NCI-H2196 (cell line): Measurements from ENCODE around the gene CLMN.

Experiments
- DNase-seq: peaks from one replicate; lab custom pipeline; 2025; ENCODE audit not compliant: unreplicated experiment; lab: John Stamatoyannopoulos, UW

The CLMN gene

GRCh38 chr14:95341564-95341963 is 21.9 kb upstream of the CLMN start:
- no peak for DNase-seq

DNA sequence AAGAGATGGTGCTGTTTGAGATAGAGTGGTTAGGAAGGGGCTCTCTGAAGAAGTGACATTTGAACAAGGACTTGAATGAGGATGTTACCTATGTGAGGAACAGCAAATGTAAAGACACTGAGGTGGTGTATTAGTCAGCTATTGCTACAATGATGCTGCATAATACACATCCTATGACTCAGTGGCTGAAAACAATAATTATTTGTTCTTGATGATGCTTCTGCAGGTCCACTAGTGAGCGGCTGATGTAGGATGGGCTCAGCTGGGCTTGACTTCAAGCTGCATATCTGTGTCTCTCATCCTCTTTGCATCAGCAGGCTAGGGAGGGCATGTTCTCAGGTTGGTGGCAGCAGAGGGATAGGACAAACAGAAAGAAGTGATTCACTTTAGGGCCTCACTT is 21.4 kb upstream of the CLMN start:
- no peak for DNase-seq

DNA sequence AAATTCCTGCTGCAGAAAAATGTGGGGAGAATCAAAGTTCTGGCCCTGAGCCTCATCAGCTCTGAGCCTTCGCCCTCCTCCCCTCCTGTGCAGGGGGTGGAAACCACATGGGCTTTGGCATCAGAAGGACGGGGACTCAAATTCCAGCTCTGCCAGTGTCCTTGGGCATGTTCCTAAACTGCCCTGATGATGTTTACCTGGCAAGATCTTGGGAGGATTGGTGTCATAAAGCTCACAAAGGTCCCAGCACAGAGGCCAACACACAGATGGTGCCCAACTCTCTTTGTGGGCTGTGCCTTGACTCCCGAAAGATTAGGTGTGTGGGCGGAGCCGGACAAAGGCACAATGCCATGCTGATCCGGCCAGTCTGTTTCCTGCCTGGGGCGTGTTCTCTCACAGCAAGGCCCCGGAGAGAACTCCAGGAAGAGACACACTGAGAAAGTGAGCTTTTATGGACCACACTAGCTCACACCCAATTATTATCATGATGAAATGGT is 20.5 kb upstream of the CLMN start:
- no peak for DNase-seq

- no peak for DNase-seq
Observed at GRCh38 chr14:95339301-95339865, 19.7 kb upstream of the CLMN start.

GRCh38 chr14:95338436-95338835 is 18.7 kb upstream of the CLMN start:
- DNase-seq, result no peak

- DNase-seq, result no peak
Observed at GRCh38 chr14:95337041-95337595, 17.4 kb upstream of the CLMN start.

DNA sequence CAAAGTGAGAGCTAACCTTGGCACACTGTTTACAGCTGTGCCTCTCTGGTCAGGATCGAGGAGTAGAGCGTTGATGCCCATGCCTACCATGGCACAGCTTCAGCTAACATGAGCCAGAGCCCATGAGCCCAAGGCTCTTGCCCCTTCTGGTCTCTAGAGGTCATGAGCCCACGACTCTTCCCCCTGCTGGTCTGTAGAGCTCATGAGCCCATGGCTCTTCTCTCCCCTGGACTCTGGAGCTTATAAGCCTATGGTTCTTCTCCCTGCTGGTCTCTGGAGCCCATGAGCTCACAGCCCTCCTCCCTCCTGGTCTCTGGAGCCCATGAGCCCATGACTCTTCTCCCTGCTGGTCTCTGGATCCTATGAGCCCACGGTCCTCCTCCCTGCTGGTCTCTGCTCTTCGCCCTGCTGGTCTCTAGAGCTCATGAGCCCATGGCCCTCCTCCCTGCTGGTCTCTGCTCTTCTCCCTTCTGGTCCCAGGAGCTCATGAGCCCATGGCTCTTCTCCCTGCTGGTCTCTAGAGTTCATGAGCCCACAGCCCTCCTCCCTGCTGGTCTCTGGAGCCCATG is 16.6 kb upstream of the CLMN start:
- no peak for DNase-seq

DNA sequence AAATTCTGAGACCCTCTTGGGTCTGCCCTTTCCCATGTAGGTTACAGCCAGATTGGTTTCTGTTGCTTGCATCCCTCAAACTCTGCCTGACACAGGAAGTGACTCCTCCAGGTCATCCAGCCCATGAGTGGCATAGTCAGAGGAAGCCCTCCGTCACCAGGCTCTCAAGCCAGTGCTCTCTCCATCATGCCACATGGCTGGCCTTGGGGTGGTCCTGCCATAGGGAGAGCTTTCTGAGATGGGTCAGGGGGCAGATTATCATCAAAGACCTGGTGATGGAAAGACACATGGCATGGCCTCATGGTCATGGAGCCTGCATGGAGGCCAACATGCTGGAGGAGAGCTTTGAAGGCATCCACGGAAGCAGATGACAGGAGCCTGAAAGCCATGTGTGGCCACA is 15.4 kb upstream of the CLMN start:
- DNase-seq, result no peak

DNA sequence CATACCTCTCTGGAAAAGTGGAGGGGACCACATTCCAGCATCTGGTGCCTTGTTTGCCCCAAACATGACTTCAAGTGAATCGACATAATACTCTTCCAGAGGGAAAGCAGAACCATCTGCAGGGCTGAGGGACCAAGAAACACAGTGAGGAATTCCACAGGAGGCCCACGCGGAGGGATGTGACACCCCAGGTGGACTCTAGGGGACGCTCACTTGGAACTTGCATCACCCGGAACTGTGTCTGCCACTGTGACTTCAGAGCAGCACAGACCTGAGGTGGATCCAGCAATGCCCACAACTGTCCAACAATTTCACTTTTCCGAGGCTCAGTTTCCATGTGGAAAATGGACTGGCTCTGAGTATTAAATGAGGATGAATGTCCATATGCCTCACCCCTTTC is 14.3 kb upstream of the CLMN start:
- no peak for DNase-seq

DNA sequence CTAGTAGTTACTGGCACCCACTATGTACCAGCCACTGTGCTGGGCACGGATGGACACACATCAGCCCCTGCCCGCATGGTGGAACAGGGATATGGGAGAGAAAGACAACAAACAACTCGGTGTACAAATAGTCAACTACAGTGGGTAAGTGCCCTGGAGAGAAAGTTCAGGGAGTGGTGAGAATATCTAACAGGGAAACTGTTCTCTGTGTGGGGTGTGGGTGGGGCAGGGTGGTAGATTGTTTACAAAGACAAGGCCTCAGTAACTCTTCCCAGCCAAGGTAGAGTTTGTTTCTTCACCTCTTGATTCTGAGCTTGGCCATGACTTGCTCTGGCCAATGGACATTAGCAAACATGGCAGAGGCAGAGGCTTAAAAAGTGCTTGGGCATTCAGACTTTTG is 12.9 kb upstream of the CLMN start:
- no peak for DNase-seq

GRCh38 chr14:95331708-95332408 is 12.2 kb upstream of the CLMN start:
- no peak for DNase-seq

- DNase-seq, result no peak
Observed at GRCh38 chr14:95330591-95331370, 11.1 kb upstream of the CLMN start.

- DNase-seq, result no peak
Observed at GRCh38 chr14:95329941-95330340, 10.2 kb upstream of the CLMN start.

GRCh38 chr14:95328729-95329503 is 9.2 kb upstream of the CLMN start:
- no peak for DNase-seq

DNA sequence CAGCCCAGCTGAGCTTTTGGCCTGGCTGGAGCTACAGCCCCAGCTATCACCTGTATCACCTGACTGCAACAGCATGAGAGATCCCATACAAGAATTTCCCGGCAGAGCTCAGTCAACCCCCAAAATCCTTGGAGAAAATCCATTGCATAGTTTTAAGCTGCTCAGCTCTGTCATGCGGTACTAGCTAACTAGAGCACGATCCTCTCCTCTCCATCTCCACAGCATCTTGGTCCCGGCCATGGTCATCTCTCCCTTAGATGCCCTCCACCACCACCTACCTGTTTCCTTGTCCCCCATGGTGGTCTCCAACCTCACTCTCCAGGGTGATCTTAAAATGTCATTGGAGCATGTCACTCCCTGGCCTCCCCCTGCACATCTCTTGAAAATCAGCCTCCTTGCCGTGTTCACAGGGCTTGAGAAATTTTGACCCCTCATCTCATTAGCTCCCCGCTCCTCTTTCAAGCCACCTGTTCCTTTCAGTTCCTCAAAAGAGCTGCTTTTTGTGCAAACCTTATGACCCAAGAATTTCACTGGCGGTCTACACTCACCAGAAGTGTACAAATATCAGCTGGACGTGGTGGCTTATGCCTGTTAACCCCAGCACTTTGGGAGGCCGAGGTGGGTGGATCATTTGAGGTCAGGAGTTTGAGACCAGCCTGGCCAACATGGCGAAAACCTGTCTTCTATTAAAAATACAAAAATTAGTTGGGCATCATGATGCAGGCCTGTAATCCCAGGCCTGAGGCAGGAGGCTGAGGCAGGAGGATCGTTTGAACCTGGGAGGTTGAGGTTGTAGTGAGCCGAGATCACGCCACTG is 8.1 kb upstream of the CLMN start:
- no peak for DNase-seq

- DNase-seq, result no peak
Observed at GRCh38 chr14:95326987-95327386, 7.3 kb upstream of the CLMN start.

DNA sequence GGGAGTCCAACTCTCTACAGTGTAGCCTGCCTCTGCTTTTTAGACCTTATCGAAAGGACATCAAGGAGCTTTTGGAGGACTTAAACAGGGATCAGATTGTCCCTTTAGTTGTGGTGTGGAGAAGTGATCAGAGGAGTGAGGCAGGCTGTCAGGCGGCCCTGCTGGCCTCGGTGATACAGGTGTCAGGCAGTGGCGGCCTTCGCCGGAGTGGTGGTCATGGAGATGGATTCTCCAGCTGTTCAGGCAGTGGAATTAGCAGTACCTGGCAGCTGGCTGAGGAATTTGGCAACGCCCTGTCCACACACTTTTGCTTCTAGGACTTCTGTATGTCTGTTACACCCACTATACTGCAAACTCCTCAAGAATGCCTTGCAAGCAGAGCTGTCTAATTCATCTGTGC is 4.2 kb upstream of the CLMN start:
- no peak for DNase-seq

DNA sequence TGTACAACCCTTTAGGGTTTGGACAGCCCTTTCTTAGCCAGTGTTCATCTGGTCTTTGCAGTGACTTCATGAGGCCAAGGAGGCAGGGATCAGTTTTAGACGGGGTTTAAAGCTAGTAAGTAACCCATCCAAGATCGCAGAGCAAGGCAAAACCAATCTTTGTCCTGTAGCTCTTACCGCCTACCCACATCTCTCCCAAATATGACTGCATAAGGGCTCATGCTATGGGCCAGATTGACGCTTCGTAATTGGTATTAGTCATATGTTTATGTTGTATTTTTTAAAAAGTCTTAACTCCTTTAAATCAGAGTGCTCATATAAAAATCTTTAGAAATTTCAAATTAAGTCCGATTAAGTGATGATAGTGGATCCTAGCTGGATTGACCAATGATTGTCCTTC is 3.7 kb upstream of the CLMN start:
- DNase-seq, result no peak

DNA sequence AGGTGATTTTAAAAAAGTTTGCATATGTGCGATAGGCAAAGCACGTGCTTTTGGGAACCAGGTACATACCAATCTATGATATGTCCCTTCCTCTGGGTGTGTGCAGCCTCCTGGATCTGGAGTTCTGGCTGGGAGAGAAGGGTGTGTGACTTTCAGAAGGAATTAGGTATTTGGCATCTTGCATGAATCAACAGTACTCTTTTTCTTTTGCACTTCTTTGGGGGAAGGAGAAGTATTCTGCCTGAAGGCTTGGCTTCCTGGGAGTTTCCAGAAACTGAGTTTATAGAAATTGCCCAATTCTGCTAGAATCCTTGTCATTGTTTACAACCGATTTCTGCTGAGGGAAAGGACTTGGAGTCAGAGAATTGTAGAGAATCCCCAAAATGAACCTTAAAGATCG is 2.9 kb upstream of the CLMN start:
- no peak for DNase-seq
